ENCODE results near the gene SLC37A3. TPM values are rescaled to one million over a fixed set of nuclear protein-coding genes. Genes with fewer than 3 reads are reported as not detected.

SLC37A3 gene
- total RNA-seq, 4 donors from 2014 or later: 28.7 to 36.2 (median 29.9) TPM

GRCh38 chr7:140334341-140335057 lies 63.8 kb downstream of the SLC37A3 start:
- intact Hi-C loops (cut with DNase I; ENCODE audit: low total_unique reads): no loop called here
- TF ChIP-seq POLR2A (IDR thresholded peaks at IDR 0.05) (no peak), CTCF (IDR thresholded peaks at IDR 0.05) (no peak)
- WGBS, 2 donors: 81 to 83% methylated on average over 8 of the region's 8 CpGs
- no peak for DNase-seq (ENCODE audit: low spot score in 2 of 2)
- no peak overlapping the region for H3K4me3 ChIP-seq (ENCODE audit: low read depth, poor library complexity, severe bottlenecking)

- intact Hi-C loops (cut with DNase I; ENCODE audit: low total_unique reads): no loop called here
- H3K4me3 ChIP-seq (ENCODE audit: low read depth, poor library complexity, severe bottlenecking): no peak overlapping the region
- 94 to 97% methylated on average over 5 of the region's 5 CpGs for WGBS, 2 donors
- no peak for TF ChIP-seq POLR2A (IDR thresholded peaks at IDR 0.05)
- no peak for TF ChIP-seq CTCF (IDR thresholded peaks at IDR 0.05)
- no peak for DNase-seq (ENCODE audit: low spot score in 2 of 2)
These were observed 64.6 kb downstream of the SLC37A3 start for GRCh38 chr7:140333686-140334085.

GRCh38 chr7:140333223-140333622 lies 65.1 kb downstream of the SLC37A3 start:
- H3K4me3 ChIP-seq (ENCODE audit: low read depth, poor library complexity, severe bottlenecking): no peak overlapping the region
- 72% methylated on average over 10 of the region's 10 CpGs for WGBS, 2 donors
- DNase-seq (ENCODE audit: low spot score in 2 of 2): no peak
- intact Hi-C loops (cut with DNase I; ENCODE audit: low total_unique reads): no loop called here
- no peak for TF ChIP-seq CTCF (IDR thresholded peaks at IDR 0.05)

GRCh38 chr7:140330595-140330994 lies 67.7 kb downstream of the SLC37A3 start:
- no peak for DNase-seq (ENCODE audit: low spot score in 2 of 2)
- WGBS, 2 donors: 61 to 84% methylated on average over 3 of the region's 3 CpGs
- intact Hi-C loops (cut with DNase I; ENCODE audit: low total_unique reads): no loop called here
- no peak overlapping the region for H3K4me3 ChIP-seq (ENCODE audit: low read depth, poor library complexity, severe bottlenecking)
- no peak for TF ChIP-seq POLR2A (IDR thresholded peaks at IDR 0.05)
- TF ChIP-seq CTCF (IDR thresholded peaks at IDR 0.05): no peak

GRCh38 chr7:140330128-140330527 lies 68.2 kb downstream of the SLC37A3 start:
- DNase-seq (ENCODE audit: low spot score in 2 of 2): no peak
- WGBS, 2 donors: 66 to 80% methylated on average over 13 of the region's 13 CpGs
- intact Hi-C loops (cut with DNase I; ENCODE audit: low total_unique reads): no loop called here
- H3K4me3 ChIP-seq (ENCODE audit: low read depth, poor library complexity, severe bottlenecking): no peak overlapping the region
- TF ChIP-seq CTCF (IDR thresholded peaks at IDR 0.05): no peak
- TF ChIP-seq POLR2A (IDR thresholded peaks at IDR 0.05): no peak

GRCh38 chr7:140327261-140327661 lies 71.1 kb downstream of the SLC37A3 start:
- no peak overlapping the region for H3K4me3 ChIP-seq (ENCODE audit: low read depth, poor library complexity, severe bottlenecking)
- no peak for DNase-seq (ENCODE audit: low spot score in 2 of 2)
- 54 to 64% methylated on average over 7 of the region's 7 CpGs for WGBS, 2 donors
- intact Hi-C loops (cut with DNase I; ENCODE audit: low total_unique reads): loop anchor here (10.0 kb wide), 1 partner anchor 152 kb away; the partner anchor contains the start of gene KDM7A
- TF ChIP-seq POLR2A (IDR thresholded peaks at IDR 0.05) (no peak), CTCF (IDR thresholded peaks at IDR 0.05) (no peak)
